HT1080 (cell line): ENCODE measurements around the gene FANCD2OS. TPM values are rescaled to one million over a fixed set of nuclear protein-coding genes. Genes with fewer than 3 reads are reported as not detected.
A peak's percentile ranks its signal among the peaks of the same experiment; 100 is the strongest.
"Not testable (repeated sequence)": the region's sequence is repeated elsewhere in the genome, so short reads cannot be mapped to it uniquely, and the experiment has no call there.

ENCODE experiments used
- DNase-seq: peaks from one replicate; pipeline ENCODE4 v3.0.0-alpha.2; 2015; ENCODE audit warnings: low read depth
- polyA plus RNA-seq, 2 experiments: library from polyadenylated mRNA; depleted of rRNA; stranded (reverse); fragments of >200 nt; gene quantifications; 2 replicates each; pipeline ENCODE4 v1.2.3, GENCODE V29; 2015
- total RNA-seq: library from RNA; depleted of rRNA; stranded (reverse); fragments of >200 nt; shearing (Covaris generic); gene quantifications from 2 replicates; pipeline ENCODE4 v1.2.3, GENCODE V29; 2014; rRNA removed

FANCD2OS gene, protein sequence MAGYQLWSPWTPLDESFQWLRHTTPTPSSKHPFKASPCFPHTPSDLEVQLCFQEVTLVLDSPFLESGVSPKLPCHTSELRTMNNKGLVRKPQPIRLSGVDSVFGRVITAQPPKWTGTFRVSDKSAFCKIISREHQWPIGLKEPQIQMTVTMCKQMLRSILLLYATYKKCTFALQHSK
- not detected in 2 replicates for total RNA-seq
- not detected in 2 replicates for polyA plus RNA-seq (2015; cell fraction: cytosol; rRNA removed)
- polyA plus RNA-seq (2015; cell fraction: nucleus; rRNA removed) = not detected in 2 replicates

DNA sequence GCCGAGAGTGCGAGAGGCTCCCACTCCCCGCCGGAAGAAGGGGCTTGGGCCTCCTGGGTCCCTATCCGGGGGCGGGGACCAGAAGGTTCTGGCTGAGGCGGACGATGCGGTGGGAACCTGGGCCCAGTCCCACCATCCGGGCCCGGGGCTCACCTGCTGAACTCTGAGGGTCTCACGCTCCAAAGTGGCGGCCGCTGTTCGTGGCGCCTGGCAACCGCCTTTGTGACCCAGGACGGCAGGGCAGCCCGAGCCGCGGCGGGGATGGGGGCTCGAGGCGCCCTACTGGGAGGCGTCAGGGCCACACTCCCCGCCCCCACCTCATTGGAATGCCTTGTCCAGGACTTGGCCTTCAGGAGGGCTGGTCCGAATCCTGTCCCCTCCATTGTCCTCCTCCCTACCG lies at the start of gene FANCD2OS:
Gene FANCD2OS (minus strand): TSS at position 165 of the 400 bp plus-strand sequence. CDS start 3,481 bp downstream, outside the sequence.
- no peak for DNase-seq

DNA sequence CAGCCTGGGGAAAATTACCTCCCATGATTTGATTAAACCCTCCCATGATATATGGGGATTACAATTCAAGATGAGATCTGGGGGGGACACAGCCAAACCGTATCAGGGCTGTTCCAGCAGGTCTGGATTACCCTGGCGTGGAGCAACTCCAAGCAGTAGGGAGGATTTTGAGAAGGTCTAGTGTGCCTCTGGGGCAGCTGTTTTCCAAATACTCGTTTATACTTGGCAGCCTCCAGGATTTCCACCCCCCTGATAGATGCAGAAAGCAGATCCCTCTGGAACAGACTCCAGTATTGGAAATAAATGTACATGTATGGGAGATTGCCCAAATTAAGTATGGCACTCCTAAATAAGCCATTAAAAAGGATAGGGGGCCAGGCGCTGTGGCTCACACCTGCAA lies 49.0 kb upstream of the FANCD2OS start:
- no peak for DNase-seq

DNA sequence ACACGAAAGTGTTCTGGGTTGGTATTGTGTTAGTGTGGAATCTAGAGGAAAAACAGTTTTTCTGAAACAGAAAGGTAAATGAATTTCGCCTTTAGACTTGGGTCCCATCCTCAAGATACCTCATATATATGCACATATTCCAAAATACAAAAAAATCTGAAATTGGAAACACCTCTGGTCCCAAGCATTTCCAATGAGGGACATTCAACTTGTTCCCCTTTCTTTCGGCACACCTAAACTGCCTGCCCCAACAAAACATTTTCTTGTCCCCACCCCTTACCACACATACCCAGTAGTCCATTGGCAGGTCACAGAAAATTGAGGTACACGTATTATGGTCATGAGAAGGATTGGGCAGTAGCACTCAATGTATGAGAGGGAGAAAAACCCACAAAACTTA lies 47.6 kb upstream of the FANCD2OS start:
- no peak for DNase-seq

DNA sequence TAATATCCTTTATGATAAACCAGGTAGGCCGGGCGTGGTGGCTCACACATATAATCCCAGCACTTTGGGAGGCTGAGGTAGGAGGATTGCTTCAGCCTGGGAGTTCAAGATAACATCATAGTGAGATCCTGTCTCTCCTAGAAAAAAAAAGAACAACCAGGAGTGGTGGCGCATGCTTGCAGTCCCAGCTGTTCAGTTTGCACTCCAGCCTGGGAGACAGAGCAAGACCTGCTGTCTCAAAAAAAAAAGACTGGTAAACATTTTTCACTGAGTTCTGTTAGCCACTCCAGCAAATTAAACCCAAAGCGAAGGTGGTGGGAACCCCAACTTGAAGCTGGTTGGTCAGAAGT lies 47.0 kb upstream of the FANCD2OS start:
- no peak for DNase-seq

DNA sequence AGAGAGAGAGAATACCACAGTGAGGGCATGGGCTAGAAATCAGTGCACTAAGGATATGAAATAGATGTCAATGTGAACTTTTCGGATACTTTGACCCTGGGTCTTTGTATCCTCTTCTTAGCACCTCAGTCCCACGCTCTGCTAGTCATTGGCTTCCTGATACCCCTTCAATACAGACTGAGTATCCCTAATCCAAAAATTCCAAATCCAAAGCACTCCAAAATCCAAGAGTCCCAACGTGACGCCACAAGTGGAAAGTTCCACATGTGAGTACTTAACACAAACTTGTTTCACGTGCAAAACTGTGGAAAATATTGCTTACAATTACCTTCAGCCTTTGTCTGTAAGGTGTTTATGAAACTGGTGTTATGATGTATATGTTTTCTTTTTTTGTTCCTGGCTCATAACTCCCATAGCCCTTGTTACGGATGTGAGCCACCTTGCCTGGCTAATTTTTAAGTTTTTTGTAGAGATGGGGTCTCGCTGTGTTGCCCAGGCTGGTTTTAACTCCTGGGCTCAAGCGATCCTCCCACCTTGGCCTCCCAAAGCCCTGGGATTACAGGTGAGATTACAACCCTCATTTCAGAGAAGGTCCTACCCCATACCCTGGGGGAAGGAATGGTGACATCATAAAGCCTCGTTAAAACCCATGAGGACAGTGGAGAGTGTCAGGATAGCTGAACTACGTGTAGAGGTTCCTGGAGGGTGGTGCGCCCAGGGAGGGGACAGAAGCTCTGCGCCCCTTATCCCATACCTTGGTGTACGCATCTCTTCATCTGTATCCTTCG lies 46.5 kb upstream of the FANCD2OS start:
- DNase-seq = no peak

DNA sequence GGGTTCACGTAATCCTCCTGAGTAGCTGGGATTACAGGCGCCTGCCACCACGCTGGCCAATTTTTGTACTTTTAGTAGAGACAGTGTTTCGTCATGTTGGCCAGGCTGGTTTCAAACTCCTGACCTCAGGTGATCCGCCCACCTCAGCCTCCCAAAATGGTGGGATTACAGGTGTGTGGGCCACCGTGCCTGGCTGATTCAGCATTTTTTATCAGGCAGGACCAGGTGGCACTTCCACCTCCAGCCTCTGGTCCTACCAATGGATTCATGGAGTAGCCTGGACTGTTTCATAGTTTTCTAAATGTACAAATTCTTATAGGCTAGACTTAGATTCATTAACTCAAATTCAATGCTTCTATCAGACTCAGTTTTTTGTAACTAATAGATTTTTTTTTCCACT lies 42.9 kb upstream of the FANCD2OS start:
- DNase-seq = no peak

DNA sequence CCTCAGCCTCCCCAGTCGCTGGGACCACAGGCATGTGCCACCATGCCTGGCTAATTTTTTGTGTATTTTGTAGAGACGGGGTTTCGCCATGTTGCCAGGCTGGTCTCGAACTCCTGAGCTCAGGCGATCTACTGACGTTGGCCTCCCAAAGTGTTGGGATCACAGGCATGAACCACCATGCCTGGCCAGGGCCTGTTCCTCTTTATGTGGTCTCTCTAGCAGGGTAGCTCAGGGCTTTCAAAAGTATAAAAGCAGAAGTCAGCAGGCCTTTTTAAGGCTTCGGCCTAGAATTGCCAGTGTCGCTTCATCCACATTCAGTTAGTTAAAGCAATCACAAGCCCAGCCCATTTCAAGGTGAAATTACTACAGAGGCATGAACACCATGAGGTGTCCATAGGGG lies 41.2 kb upstream of the FANCD2OS start:
- no peak for DNase-seq

DNA sequence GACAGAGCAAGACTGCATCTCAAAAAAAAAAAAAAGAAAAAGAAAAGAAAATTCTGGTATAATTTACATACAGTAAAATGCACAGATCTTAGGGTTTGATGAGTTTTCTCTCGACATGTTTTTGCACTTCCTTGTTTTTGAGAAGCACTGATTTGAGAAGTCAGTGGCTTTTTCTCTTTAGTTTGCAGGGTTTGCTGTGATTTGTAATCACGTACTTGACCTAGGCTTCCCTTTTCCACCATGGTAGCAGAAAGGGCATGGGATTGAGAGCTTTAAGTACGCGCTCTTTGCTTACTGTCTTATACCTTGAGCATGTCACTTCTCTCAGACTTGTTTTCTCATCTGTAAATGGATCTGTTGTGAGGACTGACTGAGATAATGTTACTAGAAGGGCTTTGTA lies 37.6 kb upstream of the FANCD2OS start:
- no peak for DNase-seq

DNA sequence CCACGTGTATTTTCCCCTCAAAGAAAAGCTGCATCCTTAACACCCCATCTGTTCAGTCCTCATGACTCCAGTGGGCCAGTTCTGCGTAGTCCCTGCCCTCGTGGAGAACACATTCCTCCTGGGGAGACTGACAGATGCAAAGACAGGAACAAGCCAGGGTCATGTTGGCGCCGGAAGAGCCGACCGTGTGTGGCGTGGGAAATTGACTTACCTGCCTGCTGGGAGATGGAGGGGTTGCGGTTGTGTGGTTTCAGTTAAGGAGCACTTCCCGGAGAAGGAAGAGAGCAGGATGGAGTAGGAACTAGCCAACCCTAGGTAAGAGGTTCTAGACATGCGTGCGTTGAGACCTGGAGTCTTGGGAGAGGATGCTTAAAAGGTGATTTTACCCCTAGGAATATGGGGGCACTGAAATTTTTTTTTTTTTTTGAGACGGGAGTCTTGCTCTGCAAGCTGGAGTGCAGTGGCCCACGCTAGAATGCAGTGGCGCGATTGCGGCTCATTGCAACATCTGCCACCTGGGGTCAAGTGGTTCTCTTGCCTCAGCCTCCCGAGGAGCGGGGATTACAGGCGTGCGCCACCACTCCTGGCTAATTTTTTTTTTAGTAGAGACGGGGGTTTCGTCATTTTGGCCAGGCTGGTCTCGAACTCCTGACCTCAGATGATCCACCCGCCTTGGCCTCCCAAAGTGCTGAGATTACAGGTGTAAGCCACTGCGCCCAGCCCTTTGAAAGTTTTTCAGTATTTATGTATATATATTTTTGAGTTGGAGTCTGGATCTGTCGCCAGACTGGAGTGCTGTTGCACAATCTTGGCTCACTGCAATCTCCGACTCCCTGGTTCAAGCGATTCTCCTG lies 34.9 kb upstream of the FANCD2OS start:
- no peak for DNase-seq

DNA sequence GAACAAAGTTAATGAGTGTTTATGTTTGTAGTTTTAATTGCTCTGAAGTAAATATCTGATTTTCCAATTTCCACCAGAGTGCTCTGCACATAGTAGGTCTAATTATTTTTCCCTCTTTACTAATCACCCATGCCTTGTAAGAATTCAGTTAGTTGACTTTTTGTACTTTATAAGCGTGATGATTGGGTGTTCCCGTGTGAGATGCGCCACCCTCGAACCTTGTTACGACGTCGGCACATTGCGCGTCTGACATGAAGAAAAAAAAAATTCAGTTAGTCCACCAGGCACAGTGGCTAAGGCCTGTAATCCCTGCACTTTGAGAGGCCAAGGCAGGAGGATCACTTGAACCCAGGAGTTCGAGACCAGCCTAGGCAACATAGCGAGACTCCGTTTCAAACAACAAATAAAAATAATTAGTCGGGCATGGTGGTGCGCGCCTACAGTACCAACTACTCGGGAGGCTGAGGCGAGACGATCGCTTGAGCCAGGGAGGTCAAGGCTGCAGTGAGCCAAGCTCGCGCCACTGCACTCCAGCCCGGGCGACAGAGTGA lies 33.0 kb upstream of the FANCD2OS start:
- no peak for DNase-seq

DNA sequence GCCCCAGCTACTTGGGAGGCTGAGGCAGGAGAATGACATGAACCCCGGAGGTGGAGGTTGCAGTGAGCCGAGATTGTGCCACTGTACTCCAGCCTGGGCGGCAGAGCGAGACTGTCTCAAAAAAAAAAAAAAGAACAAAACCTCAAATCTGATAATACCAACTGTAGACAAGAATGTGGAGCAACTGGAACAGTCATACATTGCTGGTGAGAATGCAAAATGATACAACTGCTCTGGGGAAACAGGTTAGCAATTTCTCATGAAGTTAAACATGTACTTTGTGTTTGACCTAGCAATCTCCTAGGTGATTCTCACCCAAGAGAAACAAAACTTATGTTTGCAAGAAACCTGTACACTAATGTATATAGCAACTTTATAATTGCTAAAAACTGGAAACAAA lies 29.1 kb upstream of the FANCD2OS start:
- no peak for DNase-seq

DNA sequence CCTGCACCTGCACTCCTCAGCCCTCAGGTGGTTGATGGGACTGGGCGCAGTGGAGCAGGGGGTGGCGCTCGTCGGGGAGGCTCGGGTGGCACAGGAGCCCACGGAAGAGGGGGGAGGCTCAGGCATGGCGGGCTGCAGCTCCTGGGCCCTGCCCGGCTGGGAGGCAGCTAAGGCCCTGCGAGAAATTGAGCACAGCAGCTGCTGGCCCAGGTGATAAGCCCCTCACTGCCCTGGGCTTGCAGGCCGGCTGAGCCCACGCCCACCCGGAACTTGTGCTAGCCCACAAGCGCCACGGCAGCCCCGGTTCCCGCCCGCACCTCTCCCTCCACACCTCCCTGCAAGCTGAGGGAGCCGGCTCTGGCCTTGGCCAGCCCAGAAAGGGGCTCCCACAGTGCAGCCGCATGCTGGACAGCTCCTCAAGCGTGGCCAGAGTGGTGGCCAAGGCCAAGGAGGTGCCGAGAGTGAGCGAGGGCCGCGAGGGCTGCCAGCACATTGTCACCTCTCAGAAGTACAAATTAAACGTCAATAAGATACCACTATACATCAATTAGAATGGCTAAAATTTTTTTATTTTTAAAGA lies 28.5 kb upstream of the FANCD2OS start:
- no peak for DNase-seq

DNA sequence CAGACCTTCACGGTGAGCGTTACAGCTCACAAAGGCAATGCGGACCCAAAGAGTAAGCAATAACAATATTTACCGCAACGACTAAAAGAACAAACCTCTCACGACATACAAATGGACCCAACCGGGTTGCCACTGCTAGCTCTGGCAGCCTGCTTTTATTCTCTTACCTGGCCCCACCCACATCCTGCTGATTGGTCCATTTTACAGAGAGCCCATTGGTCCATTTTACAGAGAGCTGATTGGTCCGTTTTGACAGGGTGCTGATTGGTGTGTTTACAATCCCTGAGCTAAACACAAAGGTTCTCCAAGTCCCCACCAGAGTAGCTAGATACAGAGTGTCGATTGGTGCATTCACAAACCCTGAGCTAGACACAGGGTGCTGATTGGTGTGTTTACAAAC lies 27.8 kb upstream of the FANCD2OS start:
- DNase-seq = not testable (repeated sequence)

DNA sequence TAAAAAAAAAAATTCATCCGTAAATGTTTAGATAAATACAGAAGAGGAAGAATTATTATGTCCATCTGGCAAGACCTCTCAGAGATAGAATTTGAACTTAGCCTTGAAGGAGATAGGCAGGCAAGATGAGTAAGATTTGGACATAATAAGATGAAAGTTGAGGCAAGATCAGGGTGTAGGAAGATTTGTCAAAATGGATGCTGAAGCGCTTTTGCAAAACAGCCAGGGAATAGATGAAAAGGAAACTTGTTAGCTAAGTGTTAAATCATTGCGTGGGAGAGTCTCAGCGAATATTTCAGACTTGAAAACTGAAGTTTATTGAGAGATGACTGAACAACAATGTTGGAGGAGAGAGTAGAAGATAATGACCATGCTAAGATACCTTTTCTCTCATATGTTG lies 14.7 kb upstream of the FANCD2OS start:
- DNase-seq = no peak

DNA sequence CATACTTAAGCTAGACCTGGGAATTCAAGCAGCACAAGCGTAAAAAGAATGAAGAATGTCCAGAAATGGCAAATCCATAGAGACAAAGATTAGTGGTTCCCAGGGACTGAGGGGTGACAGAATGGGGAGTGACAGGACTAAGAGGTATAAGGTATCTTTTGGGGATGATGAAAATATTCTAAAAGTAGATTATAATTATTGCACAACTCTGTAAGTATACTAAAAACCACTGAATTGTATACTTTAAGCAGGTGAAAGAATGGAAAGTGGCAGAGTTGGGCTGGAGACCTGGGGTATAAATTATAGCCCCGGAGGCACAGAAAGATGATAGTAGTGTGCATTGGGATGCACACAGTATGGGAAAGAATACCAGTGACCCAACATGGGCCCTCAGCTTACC lies 13.0 kb upstream of the FANCD2OS start:
- no peak for DNase-seq

DNA sequence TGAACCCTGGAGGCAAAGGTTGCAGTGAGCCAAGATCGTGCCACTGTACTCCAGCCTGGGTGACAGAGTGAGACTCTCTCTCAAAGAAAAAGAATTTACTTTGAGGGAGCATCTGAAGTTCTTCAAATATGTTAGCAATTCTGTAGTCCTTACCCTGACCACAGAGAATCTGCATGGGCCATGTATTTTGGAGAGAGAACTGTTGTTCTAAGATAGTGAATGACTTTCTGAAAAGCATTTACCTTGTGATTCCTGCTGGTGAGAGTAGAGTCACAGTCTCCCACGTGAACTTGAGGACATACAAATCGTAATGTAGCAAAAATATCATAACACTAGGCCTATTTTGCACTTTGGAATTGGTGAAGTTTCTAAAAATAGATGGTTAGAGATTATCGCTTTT lies 11.3 kb upstream of the FANCD2OS start:
- no peak for DNase-seq

DNA sequence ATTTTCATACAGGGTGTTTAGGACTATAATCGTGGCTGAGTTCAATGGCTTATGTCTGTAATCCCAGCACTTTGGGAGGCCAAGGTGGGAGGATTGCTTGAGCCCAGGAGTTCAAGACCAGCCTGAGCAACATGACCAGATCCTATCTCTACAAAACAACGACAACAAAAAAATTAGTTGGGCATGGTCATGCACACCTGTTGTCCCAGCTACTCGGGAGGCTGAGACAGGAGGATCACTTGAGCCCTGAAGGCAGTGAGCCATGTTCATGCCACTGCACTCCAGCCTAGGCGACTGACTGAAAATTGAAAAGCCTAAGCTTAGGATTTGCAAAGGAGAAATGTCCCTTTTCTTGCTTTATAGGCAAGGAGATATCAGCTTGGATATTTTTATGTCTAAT lies 8.9 kb upstream of the FANCD2OS start:
- DNase-seq = no peak

DNA sequence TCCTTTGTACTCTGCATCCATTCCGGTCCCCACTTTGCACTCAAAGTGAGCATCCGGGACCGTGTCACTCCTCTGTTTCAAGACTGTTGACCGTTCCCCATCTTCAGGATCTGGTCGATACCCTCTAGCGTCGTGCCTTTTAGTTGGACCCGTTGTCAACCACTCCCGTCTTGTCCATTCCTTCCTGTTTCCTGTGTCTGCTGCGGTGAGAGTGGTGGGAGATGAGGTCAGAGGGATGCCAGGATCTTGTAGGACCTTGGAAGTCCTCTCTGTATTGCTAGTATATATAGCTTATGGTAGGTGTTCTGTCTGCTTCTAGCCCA lies 8.0 kb upstream of the FANCD2OS start:
- DNase-seq = peak; percentile 55

DNA sequence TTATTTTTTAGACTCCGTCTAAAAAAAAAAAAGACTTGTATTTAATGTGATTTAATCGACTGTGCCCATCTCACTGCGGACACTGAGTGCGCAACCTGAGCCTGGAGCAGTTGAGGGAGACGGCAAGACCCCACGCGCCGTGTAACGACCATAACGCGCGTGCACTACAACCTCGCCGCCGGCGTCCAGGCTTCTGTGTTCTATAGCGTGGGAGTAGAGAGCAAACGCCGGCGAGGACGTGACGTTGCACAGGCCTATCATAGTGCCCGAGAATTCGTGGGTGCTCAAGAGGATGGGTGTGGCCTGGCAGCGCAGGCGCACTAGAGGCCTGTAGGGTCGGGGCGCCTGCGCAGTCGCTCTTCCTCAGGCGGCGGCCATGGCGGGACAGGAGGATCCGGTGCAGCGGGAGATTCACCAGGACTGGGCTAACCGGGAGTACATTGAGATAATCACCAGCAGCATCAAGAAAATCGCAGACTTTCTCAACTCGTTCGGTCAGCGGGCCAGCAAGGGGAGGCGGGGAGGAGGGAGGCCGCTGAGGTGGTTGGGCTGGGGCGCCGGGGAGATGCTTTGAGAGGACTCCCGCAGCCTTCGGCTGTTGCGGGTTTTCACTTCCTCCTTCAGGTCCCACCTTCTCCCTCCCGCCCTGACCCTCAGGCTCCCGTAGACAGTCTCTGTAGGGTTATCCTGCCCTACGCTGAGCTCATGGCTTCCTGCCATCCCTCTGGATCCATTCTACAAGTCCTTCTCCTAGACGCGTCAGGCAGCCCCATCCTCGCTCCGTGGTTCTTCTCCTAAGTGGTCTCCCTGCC lies 7.5 kb upstream of the FANCD2OS start, which contains the start of gene BRK1:
Gene BRK1 (plus strand): TSS at position 350 of the 812 bp plus-strand sequence. CDS start 27 bp downstream, at position 377.
- DNase-seq = peak; percentile 92

DNA sequence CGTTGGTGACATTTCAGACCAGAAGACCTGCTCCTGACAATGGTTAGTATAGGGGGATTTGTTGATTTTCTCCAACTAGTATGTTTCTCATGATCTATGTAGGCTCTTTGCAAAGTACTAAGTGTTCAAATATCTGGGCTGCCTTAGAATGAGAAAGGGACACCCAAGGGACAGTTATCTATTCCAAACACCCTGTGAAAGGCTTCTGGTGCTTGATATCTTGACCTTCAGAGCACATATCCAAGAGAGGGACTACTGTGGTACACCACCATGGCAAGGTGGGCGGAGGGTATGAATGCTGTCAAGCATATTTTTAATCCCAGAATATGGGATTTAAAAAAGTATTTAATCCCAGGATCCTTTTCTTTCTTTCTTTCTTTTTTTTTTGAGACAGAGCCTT lies 1.1 kb downstream of the FANCD2OS start:
- no peak for DNase-seq

DNA sequence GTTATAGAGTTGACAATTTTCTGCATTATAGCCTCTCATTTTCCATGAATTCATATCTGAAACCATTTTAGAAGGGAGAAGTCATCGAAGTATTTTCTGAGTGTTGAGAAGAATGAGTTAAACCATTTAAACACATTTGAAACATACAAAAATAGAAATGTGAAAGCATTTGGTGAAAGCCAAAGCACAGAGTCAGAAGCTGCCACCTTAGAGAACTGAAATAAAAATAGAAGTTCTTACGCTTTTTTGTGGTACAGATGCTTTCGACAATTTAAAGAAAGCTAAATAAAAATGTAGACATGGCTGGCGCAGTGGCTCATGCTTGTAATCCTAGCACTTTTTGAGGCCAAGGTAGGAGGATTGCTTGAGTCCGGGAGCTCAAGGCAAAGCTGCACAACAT lies 9.0 kb downstream of the FANCD2OS start:
- DNase-seq = no peak
